Activated T-cell treated with anti-CD3 and anti-CD28 coated beads, Interleukin-2, amount 50 U/mL, for 48 hours (primary cell): ENCODE data around the gene DHX35.
"Not testable (repeated sequence)": the region's sequence is repeated elsewhere in the genome, so short reads cannot be mapped to it uniquely, and the experiment has no call there.

ENCODE experiments used
- DNase-seq, 2 experiments: peaks; one replicate each; pipeline ENCODE4 v3.0.0-alpha.2; 2020

DHX35 gene

DNA sequence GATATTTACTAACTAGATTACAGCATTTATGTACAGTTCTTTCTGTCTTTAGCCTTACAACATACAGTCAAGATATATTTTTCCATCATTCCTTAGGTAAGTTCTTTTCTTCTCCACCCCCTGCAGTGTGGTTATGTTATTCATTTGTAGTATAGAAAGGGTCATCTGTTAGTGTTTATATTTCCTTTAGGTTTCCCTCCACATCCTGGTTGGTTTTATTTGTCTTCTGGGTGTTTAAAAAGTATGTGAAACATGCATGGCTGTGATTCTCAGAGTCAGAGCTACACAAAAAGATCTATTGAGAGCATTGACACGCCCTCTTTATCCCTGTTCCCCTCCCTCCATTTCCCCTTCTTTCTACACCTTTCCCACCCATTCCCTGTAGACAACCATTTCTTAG lies 20.1 kb downstream of the DHX35 start:
- DNase-seq, result no peak

GRCh38 chr20:38985060-38985459 lies 22.9 kb downstream of the DHX35 start:
- DNase-seq, result no peak

DNA sequence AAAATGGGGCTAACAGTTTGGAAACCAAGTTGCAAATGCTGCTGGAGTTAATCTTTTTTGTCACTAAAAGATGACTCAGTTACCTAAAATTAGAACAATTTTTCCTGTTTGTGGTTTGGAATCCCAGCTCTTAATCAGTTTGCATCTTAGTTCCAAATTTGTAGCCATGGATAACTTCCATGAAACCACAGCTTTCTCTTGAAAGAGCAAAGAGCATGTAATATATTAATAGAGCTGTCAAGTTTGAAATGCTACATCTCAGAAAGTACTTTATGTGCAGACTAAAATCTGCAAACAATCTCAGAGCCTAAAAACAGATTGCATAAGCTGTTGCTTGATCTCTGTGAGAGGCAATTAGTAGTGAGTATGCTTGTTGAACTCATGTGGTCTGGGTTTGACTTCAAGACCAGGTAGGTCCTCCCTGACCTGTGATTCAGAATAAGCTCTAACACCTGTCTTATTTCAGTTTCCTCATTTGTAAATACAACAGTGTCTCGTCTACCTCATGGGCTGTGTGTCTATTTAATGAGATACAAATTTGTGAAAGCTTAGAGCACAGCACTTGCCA lies 23.5 kb downstream of the DHX35 start:
- no peak for DNase-seq

GRCh38 chr20:38986663-38987062 lies 24.5 kb downstream of the DHX35 start:
- no peak for DNase-seq

DNA sequence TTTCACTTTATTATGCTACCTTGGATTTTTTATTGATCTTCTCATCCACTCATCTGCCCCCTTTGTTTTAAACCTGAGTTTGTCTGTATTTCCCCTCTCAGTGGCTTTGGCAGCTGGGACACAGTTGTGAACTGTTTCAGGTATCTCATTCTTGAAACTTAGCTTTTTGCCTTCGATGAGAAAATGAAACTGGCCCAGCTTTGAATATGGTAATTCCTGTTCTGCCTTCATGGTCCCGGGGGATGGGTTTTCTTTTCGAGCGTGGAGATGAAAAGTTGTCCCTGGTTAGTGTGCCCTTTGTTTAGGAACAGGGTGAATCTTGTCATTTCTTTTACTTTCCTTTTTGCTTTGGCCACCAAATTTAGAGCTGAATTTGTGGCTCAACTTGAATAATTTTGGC lies 25.6 kb downstream of the DHX35 start:
- no peak for DNase-seq

DNA sequence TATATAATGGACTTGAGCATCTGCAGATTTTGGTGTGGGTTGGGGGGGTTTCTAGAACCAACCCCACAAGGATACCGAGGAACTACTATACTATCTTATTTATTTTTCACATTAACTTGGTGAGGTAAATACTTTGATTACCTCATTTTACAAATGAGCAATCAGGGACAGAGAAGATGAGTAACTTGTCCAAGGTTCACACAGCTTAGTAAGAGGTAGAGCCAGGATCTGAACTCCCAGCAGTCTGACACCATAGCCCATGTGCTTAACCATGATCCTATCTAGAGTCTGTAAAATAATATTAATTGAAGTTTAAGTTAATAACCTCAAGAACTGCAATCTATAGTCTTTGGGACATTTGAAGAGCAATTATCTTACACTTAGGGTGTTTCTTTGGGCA lies 28.6 kb downstream of the DHX35 start:
- DNase-seq, result no peak

GRCh38 chr20:38991814-38992704 lies 29.9 kb downstream of the DHX35 start:
- no peak for DNase-seq

DNA sequence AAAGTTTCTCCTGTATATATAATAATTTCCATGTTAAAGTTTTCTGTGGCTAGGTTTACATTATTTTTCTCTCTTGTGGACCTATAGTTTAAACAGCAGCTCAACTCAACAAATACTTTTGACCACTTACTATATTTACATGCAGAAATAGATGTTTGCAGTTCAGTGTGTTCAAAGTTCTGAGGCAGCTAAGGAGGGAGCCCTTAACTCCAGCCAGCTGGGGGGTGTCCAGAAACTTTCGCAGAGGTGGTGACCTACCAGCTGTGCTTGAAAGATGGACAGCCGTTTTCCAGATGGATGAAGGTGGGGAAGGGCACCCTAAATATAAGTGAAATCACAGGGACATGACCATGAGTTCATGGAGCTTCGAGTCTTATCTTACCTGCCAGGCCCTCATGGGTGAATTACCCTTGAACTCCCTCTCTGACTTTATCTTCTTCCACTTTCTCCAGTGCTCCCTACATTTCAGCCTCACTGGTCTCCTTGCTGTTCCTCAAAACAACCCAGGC lies 33.4 kb downstream of the DHX35 start:
- DNase-seq, result no peak

DNA sequence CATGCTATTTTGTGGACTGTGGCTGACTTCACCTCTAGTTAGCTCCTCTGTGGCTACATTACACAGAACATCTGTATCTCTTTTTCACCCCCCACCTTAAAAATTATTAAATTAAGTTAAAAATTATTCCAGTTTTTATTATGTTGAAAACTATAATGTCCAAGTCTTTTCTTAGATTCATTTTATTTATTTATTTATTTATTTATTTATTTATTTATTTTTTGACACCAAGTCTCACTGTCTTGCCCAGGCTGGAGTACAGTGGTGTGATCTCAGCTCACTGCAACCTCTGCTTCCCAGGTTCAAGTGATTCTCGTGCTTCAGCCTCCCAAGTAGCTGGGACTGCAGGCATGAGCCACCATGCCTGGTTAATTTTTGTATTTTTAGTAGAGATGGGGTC lies 34.7 kb downstream of the DHX35 start:
- not testable (repeated sequence) for DNase-seq

DNA sequence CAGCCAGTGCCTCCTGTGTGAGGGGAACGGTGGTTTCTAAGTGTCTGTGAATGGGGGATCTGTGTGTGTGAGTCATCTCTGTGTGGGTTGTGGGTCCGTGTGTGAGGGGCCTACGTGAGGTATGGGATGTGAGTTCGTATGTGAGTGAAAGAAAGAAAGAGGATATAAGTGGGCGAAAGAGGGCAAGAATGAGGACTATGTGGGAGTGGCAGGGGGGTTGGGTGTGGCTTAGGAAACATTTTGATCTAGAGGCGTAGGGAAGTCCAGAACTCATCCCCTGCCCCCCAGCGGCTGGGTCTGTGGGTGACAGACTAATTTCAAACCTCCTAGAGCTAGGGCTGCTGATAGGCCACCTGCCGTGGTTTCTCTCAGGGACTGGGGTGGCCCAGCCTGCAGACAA lies 35.5 kb downstream of the DHX35 start:
- DNase-seq, result peak; percentile 84 to 87

GRCh38 chr20:38999217-38999616 lies 37.1 kb downstream of the DHX35 start:
- DNase-seq, result no peak

GRCh38 chr20:38999965-39000910 lies 38.1 kb downstream of the DHX35 start:
- DNase-seq, result no peak

- DNase-seq, result no peak
Measured at GRCh38 chr20:39004508-39004907, 42.4 kb downstream of the DHX35 start.

- no peak for DNase-seq
Measured at GRCh38 chr20:39009348-39009747, 47.2 kb downstream of the DHX35 start.

DNA sequence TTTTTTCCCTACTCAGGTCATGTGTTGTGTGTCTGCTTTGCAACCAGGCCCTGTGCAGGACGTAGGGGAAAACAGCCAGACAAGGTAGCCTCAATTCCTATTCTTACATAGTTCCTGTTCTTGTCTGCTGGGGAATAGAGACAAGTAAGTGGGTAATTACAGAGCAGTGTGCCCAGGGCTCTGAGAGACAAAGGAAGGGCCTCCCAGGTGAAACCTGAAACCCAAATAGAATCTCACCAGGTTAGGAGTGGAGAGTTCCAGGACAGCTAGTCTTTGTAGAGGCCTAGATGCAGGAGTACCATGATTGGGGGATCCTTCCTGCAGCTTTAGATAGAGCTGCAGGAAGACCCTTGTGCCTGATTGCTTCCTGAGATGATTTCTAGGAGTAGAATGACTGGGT lies 48.4 kb downstream of the DHX35 start:
- no peak for DNase-seq

GRCh38 chr20:39013662-39014109 lies 51.5 kb downstream of the DHX35 start:
- no peak for DNase-seq

DNA sequence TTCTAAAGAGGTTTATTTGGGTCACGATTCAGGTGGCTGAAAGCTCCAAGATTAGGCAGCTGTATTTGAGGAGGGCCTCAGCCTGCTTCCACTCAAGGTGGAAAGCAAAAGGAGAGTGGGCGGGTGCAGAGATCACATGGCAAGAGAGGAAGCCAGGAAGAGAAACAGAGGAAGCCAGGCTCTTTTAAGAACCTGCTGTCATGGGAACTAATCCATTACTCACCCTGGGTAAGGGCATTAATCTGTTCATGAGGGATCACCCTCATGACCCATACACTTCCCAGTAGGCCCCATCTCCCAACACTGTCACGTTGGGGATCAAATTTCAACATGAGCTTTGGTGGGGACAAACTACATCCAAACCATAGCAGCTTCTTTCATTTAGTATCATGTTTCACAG lies 53.9 kb downstream of the DHX35 start:
- DNase-seq, result no peak

GRCh38 chr20:39016506-39016905 lies 54.4 kb downstream of the DHX35 start:
- DNase-seq, result no peak

GRCh38 chr20:39019027-39019426 lies 56.9 kb downstream of the DHX35 start:
- no peak for DNase-seq

DNA sequence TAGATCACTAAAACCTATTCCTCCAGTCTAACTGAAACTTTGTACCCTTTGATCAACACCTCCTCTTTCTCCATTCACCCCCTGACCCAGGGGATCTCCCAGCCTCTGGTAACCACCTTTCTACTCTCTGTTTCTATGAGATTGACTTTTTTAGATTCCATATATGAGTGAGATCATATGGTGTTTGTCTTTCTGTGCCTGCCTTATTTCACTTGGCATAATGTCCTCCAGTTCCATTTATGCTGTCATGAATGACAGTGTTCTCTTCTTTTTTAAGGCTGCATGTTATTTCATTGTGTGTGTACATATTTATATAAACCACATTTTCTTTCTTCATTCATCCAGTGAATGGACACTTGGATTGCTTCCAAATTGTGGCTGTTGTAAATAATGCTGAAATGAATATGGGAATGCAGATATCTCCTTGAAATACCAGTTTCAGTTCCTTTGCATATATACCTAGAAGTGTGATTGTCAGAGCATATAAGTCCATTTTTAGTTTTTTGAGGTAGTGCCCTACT lies 57.7 kb downstream of the DHX35 start:
- DNase-seq, result peak; percentile 41 to 52

- peak in 1 of 2 experiments; percentile 35 for DNase-seq
Measured at GRCh38 chr20:39021748-39022147, 59.6 kb downstream of the DHX35 start.

DNA sequence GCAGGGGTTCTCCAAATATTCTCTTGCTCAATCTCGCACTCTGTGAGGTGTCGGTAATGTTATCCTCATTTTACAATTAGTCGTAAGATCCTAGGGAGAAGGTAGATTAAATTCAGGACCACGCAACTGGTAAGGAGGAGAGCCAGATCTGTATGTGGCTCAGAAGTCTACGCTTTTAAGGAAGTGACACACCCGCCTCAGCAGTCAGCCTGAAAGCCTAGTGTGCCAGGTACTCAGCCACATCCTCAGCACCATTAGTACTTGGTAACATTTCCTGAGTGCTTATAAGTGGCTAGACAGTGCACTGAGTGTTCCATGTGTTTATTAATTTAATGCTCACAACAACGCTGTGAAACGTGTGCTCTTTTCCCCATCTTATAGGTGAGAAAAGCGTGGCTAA lies 63.7 kb downstream of the DHX35 start:
- peak in 1 of 2 experiments; percentile 37 for DNase-seq

GRCh38 chr20:39029364-39029763 lies 67.2 kb downstream of the DHX35 start:
- DNase-seq, result no peak
